Choroid plexus epithelial cell (primary cell): ENCODE data around the gene DDB1.

Source experiments
- DNase-seq: peaks from one replicate; pipeline ENCODE4 v3.0.0-alpha.2; 2010; ENCODE audit warnings: low read depth
- H3K4me3 ChIP-seq: 2 replicates; pipeline ENCODE4 v1.5.1; 2011; ENCODE audit warnings: low read depth, mild to moderate bottlenecking, control low read depth, low read length, moderate library complexity
- TF ChIP-seq, protein P1 (sequence below): conservative IDR thresholded peaks from 2 replicates; pipeline ENCODE4 v1.5.1; 2011; ENCODE audit warnings: low read depth, mild to moderate bottlenecking, control low read depth, inconsistent platforms, low read length, moderate library complexity

DDB1 gene

GRCh38 chr11:61332797-61333549 is at the start of gene DDB1, which contains the start of gene TKFC:
TSS of gene DDB1 (minus strand) at chr11:61333105. CDS start at chr11:61332968, 137 bp downstream.
TSS of gene TKFC (plus strand) at chr11:61333228. CDS start at chr11:61334729, 1,501 bp downstream.
- TF ChIP-seq, protein P1, sequence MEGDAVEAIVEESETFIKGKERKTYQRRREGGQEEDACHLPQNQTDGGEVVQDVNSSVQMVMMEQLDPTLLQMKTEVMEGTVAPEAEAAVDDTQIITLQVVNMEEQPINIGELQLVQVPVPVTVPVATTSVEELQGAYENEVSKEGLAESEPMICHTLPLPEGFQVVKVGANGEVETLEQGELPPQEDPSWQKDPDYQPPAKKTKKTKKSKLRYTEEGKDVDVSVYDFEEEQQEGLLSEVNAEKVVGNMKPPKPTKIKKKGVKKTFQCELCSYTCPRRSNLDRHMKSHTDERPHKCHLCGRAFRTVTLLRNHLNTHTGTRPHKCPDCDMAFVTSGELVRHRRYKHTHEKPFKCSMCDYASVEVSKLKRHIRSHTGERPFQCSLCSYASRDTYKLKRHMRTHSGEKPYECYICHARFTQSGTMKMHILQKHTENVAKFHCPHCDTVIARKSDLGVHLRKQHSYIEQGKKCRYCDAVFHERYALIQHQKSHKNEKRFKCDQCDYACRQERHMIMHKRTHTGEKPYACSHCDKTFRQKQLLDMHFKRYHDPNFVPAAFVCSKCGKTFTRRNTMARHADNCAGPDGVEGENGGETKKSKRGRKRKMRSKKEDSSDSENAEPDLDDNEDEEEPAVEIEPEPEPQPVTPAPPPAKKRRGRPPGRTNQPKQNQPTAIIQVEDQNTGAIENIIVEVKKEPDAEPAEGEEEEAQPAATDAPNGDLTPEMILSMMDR = no peak
- peak within 1 kb of the TSS; percentile 98 for H3K4me3 ChIP-seq
- peak; percentile 93 for DNase-seq

DNA sequence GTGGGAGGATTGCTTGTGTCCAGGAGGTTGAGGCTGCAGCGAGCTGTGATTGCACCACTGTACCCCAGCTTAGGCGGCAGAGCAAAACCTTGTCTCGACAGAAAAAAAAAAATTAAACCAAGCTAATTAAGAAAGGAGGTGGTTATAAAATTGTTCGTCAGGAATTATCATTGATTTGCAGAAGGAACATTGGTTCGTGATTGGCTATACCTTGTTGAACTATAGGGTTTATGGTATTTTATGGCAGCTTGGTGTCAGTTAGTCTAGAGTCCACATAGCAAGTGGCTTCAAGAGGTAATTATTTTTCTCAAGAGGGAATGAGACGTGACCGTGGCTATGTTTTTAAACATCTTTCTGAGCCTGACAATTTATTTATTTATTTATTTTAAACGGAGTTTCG is 48.0 kb upstream of the DDB1 start:
- no peak for DNase-seq
- TF ChIP-seq, protein P1 = no peak
- H3K4me3 ChIP-seq = no peak overlapping the region

DNA sequence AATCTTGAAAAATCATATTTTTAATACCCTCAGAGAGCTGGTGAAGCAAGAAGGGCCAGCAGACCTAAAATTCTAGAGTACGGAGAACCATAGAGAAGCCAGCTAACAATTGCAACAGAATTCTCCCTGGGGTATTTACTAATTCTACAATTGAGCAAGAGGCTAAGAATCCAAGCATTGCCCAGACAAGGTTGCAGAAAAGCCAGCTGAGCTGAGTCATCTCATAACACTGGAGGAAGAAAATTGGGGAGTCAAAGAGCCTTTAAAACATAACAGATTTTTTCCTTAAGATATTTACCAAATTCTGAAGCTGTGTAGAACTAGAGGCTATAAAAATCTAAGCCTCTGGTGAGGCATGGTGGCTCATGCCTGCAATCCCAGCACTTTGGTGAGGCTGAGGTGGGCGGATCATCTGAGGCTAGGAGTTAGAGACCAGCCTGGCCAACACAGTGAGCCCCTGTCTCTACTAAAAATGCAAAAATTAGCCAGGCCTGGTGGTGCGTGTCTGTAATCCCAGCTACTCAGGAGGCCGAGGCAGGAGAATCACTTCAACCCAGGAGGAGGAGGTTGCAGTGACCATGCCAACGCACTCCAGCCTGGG is 45.9 kb upstream of the DDB1 start:
- TF ChIP-seq, protein P1 = no peak
- DNase-seq = peak; percentile 98
- H3K4me3 ChIP-seq = no peak overlapping the region

DNA sequence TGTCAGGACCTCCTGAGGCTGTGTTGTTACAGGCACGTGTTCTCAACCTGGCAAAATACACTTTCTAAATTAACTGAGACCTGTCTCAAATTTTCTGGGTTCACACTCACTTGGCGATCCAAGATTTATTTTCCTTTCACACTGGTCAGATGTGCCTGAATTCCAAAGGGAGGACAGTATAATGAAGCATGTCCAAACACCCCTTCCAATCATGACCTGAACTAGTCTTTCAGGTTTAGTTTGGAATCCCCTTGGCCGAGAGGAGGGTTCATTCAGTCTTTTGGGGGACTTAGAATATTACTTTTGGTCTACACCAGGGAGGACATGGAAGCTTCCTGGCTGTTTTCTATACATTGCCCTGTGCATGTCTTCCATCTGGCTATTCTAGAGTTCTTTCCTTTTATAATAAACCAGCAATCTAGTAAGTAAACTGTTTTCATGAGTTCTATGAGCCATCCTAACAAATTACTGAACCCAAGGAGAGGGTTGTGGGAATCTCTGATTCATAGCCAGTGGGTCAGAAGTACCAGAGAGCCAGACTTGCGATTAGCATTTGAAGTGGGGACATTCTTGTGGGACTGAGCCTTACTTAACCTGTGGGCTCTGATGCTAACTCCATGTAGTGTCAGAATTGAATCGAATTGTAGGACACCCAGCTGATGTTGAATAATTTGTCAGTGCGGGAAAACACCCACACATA is 44.7 kb upstream of the DDB1 start:
- DNase-seq = peak; percentile 46
- TF ChIP-seq, protein P1 = no peak

GRCh38 chr11:61375761-61376108 is 42.8 kb upstream of the DDB1 start:
- no peak overlapping the region for H3K4me3 ChIP-seq
- TF ChIP-seq, protein P1 = no peak
- no peak for DNase-seq

More for the DNA sequence above, 44.7 kb upstream of the DDB1 start:
- no peak overlapping the region for H3K4me3 ChIP-seq

DNA sequence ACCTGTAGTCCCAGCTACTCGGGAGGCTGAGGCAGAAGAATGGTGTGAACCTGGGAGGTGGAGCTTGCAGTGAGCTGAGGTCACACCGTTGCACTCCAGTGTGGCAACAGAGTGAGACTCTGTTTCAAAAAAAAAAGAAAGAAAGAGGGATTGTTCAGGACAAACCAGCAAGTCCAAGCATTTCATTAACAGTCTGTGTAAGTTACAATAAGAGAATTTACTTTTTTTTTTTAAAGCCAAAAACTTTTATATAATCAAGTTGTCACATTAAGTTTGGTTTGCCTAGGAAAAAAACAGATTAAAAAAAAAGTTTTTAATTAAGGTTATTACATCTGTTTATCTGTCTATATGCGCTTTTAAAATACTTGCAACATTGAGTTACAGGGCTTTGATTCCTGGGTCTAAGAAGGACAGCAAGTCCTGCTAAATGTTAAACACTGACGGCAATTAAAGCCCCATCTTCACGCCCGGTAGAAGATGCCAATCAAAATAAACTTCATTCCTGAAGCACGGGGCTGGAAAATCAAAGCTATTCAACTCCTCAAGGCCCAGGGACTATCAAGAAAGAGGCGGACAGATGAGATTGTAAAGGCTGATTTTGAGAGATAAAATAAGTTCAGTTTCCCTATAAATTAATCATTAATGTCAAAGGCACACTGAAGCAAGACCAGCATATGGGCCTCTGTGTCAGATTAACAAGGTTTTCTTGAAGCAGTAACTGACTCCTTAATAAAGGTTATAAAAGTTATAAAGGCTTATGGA is 39.9 kb upstream of the DDB1 start:
- TF ChIP-seq, protein P1 = no peak
- no peak overlapping the region for H3K4me3 ChIP-seq
- no peak for DNase-seq
